OCI-M2 (cell line): ENCODE data around the gene PSORS1C1.
A peak's percentile ranks its signal among the peaks of the same experiment; 100 is the strongest.

Experiments
- DNase-seq: peaks from one replicate; lab custom pipeline; 2025; ENCODE audit not compliant: unreplicated experiment; lab: John Stamatoyannopoulos, UW

The PSORS1C1 gene

GRCh38 chr6:31125586-31126363 lies 11.2 kb downstream of the PSORS1C1 start:
- no peak for DNase-seq

GRCh38 chr6:31126396-31127175 lies 12.0 kb downstream of the PSORS1C1 start:
- no peak for DNase-seq

GRCh38 chr6:31128093-31128676 lies 13.6 kb downstream of the PSORS1C1 start:
- peak; percentile 21 for DNase-seq

GRCh38 chr6:31129130-31129529 lies 14.5 kb downstream of the PSORS1C1 start:
- no peak for DNase-seq

GRCh38 chr6:31130751-31131150 lies 16.2 kb downstream of the PSORS1C1 start:
- no peak for DNase-seq

- DNase-seq: no peak
These were observed 17.0 kb downstream of the PSORS1C1 start for GRCh38 chr6:31131595-31131994.

GRCh38 chr6:31132806-31133205 lies 18.2 kb downstream of the PSORS1C1 start:
- no peak for DNase-seq

- no peak for DNase-seq
These were observed 21.1 kb downstream of the PSORS1C1 start for GRCh38 chr6:31135710-31136109.

GRCh38 chr6:31138982-31139381 lies 24.4 kb downstream of the PSORS1C1 start, which contains the start of gene PSORS1C2:
Gene PSORS1C2 (minus strand): TSS chr6:31139066. CDS start chr6:31139026, 40 bp downstream.
- DNase-seq: no peak

GRCh38 chr6:31139599-31139998 lies 25.0 kb downstream of the PSORS1C1 start:
- no peak for DNase-seq

- DNase-seq: no peak
These were observed 26.0 kb downstream of the PSORS1C1 start for GRCh38 chr6:31140643-31141042.

GRCh38 chr6:31142361-31142761 lies 27.8 kb downstream of the PSORS1C1 start:
- no peak for DNase-seq

- DNase-seq: no peak
These were observed 28.5 kb downstream of the PSORS1C1 start for GRCh38 chr6:31143148-31143547.

- no peak for DNase-seq
These were observed 29.8 kb downstream of the PSORS1C1 start for GRCh38 chr6:31144296-31144969.

- no peak for DNase-seq
These were observed 30.4 kb downstream of the PSORS1C1 start for GRCh38 chr6:31144970-31145340.

- DNase-seq: no peak
These were observed 30.8 kb downstream of the PSORS1C1 start for GRCh38 chr6:31145386-31145785.

GRCh38 chr6:31149827-31150447 lies 35.3 kb downstream of the PSORS1C1 start:
- no peak for DNase-seq

- no peak for DNase-seq
These were observed 38.2 kb downstream of the PSORS1C1 start for GRCh38 chr6:31152781-31153180.

GRCh38 chr6:31154436-31154835 lies 39.8 kb downstream of the PSORS1C1 start:
- DNase-seq: no peak

- no peak for DNase-seq
These were observed 42.0 kb downstream of the PSORS1C1 start for GRCh38 chr6:31156641-31157040.
